Gastroesophageal sphincter (tissue), 4 donors: ENCODE data around the gene CNGA4. TPM values are rescaled to one million over a fixed set of nuclear protein-coding genes. Genes with fewer than 3 reads are reported as not detected.

Experiments used
- ATAC-seq: fragments of 150-250 bp; one replicate; pipeline ENCODE4 v1.9.1; 2016; ENCODE audit warnings: mild to moderate bottlenecking, moderate library complexity
- H3K27ac ChIP-seq, 4 donors: fragments of 200-600 bp; sonication (generic) in 3 of 4; 1 replicate in 3 of 4; 2 replicates in 1 of 4; pipeline ENCODE4 v1.5.1; 2016 to 2019
- H3K27me3 ChIP-seq: fragments of 200-600 bp; sonication (generic); one replicate; pipeline ENCODE4 v1.5.1; 2019
- H3K36me3 ChIP-seq, 2 donors: fragments of 200-600 bp; sonication (generic); one replicate each; pipeline ENCODE4 v1.5.1; 2019; ENCODE audit warnings: control low read depth in 1 of 2
- H3K4me1 ChIP-seq, 3 donors: fragments of 200-600 bp; sonication (generic); 1 replicate in 2 of 3; 2 replicates in 1 of 3; pipeline ENCODE4 v1.5.1; 2016 to 2019; ENCODE audit warnings: control low read depth in 2 of 3
- H3K4me3 ChIP-seq, 2 donors: fragments of 200-600 bp; sonication (generic); one replicate each; pipeline ENCODE4 v1.5.1; 2019; ENCODE audit warnings: mild to moderate bottlenecking in 1 of 2, moderate library complexity in 1 of 2
- H3K9me3 ChIP-seq, 3 donors: fragments of 200-600 bp; sonication (generic); one replicate each; pipeline ENCODE4 v1.5.1; 2017 to 2019; ENCODE audit warnings: control low read depth in 2 of 3
- CTCF ChIP-seq, 4 experiments: fragments of 200-600 bp in 2 of 4; fragments of 450-650 bp in 2 of 4; sonication (generic) in 1 of 4; IDR thresholded peaks; one replicate each; pipeline ENCODE4 v1.5.1; 2017 to 2019; ENCODE audit warnings: antibody characterized with exemption in 4 of 4, mild to moderate bottlenecking in 2 of 4, moderate library complexity in 2 of 4
- EP300 ChIP-seq: sonication (generic); formaldehyde crosslinking; IDR thresholded peaks from one replicate; pipeline ENCODE4 v1.6.1; 2017; ENCODE audit warnings: antibody characterized with exemption, mild to moderate bottlenecking
- POLR2A ChIP-seq, 2 donors: fragments of 450-650 bp; IDR thresholded peaks; one replicate each; pipeline ENCODE4 v1.6.1; 2017; ENCODE audit warnings: antibody characterized with exemption in 2 of 2, mild to moderate bottlenecking in 2 of 2, moderate library complexity in 1 of 2
- POLR2AphosphoS5 ChIP-seq: sonication (generic); formaldehyde crosslinking; IDR thresholded peaks from one replicate; pipeline ENCODE4 v1.6.1; 2017; ENCODE audit warnings: antibody characterized with exemption
- WGBS, 2 donors: methylation state at CpG; one replicate each; pipeline ENCODE4 v1.1.5; 2018; ENCODE audit warnings: low coverage in 1 of 2; 5-methylcytosine and 5-hydroxymethylcytosine counted together
- total RNA-seq, 4 donors: library from RNA; depleted of rRNA; stranded (reverse); fragments of >200 nt; gene quantifications; one replicate each; pipeline ENCODE4 v1.1.0, GENCODE V29; 2016

The CNGA4 gene
- total RNA-seq, 4 donors from 2014 or later = 0.73 TPM; not detected in 3

GRCh38 chr11:6199174-6199810 lies 39.6 kb upstream of the CNGA4 start, which contains the start of gene OR52W1:
OR52W1 (plus strand) TSS chr11:6199224; CDS start chr11:6199224, 0 bp downstream.
- no peak for TF ChIP-seq EP300
- TF ChIP-seq POLR2AphosphoS5 = no peak
- TF ChIP-seq POLR2A (IDR thresholded peaks at IDR 0.05) = no peak
- no peak for TF ChIP-seq CTCF (IDR thresholded peaks at IDR 0.05)
- Histone ChIP-seq H3K27me3 (no peaks in the 10 kb centered on the region), H3K36me3 (no peaks in the 10 kb centered on the region), H3K27ac (no peak within 1 kb of the TSS), H3K9me3 (no peaks in the 10 kb centered on the region), H3K4me3 (no peak within 1 kb of the TSS), H3K4me1 (no peaks in the 10 kb centered on the region)
- WGBS, 2 donors = 100% methylated on average over 1 of the region's 5 CpGs; no CpG with 5 or more reads in 1 of the 2 donors
- no peak for ATAC-seq

DNA sequence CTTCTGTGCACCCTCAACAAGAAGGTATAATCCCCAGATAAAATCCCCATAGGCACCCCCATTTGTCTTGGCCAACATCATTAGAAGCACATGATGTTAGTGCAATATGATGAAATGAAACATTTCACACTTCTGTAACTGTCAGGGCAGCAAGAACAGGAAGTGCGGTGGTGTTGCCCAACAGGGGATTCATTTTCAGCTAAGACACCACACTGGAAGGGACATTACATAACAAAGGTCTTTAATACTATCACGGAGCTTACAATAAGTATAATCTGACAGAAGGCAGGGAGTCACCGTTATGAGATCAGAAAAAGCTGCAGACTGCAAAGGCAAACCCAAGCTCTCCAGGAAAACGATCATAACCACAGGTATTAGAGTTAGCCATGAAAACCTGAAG lies 37.9 kb upstream of the CNGA4 start:
- TF ChIP-seq CTCF (IDR thresholded peaks at IDR 0.05) (no peak), EP300 (no peak), POLR2A (IDR thresholded peaks at IDR 0.05) (no peak), POLR2AphosphoS5 (no peak)
- no peaks in the 10 kb centered on the region for H3K4me1 ChIP-seq
- H3K4me3 ChIP-seq = no peak overlapping the region
- WGBS, 2 donors = 58 to 84% methylated on average over 3 to 4 of the region's 4 CpGs
- H3K9me3 ChIP-seq = no peaks in the 10 kb centered on the region
- H3K27me3 ChIP-seq = no peaks in the 10 kb centered on the region
- ATAC-seq = peak; percentile 40
- H3K36me3 ChIP-seq = peaks cover 0 to 13% of the 10 kb centered on the region in 2 donors
- no peak overlapping the region for H3K27ac ChIP-seq

DNA sequence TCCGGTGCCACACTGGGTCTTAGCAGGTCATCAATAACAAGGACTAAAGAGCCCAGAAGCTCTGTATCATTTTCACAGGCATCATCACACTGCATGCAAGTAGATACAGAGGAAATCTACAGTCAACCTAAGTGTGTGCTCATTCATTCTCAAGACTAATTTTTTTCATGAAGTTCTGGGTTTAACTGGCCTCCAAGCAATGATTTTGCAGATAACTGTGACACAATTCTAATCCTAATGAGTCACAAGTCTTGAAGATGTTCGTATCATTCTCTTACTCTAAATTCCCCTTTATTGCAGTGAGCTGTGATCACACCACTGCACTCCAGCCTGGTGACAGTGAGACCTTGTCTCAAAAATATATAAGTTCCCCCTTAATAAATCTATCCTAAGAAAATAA lies 37.4 kb upstream of the CNGA4 start:
- no peak for ATAC-seq
- H3K9me3 ChIP-seq = no peaks in the 10 kb centered on the region
- peaks cover 0 to 18% of the 10 kb centered on the region in 2 donors for H3K36me3 ChIP-seq
- WGBS, 2 donors = 69 to 90% methylated on average over 1 to 2 of the region's 2 CpGs
- H3K4me1 ChIP-seq = no peaks in the 10 kb centered on the region
- H3K27me3 ChIP-seq = no peaks in the 10 kb centered on the region
- no peak overlapping the region for H3K4me3 ChIP-seq
- H3K27ac ChIP-seq = no peak overlapping the region
- TF ChIP-seq CTCF (IDR thresholded peaks at IDR 0.05) (no peak), POLR2AphosphoS5 (no peak), EP300 (no peak), POLR2A (IDR thresholded peaks at IDR 0.05) (no peak)

DNA sequence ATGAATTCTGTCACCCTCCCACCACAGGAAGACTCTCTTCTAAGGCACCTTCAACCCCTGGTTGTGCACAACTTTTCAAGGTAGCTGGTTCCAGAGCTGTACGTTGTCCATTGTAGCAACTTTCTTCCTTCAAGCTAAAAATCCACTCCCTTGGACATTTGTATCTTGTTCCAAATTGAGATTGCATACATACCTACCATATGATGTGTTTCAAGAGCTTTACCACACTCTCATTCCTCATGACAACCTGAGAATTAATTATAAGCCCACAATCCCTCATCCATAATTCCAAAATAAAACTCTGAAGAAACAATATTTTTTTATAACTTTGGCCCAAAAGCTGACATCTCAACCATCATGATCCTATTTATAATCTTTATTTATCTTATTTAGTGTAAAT lies 36.8 kb upstream of the CNGA4 start:
- Histone ChIP-seq H3K27ac (no peak overlapping the region), H3K36me3 (peaks cover 0 to 23% of the 10 kb centered on the region in 2 donors), H3K9me3 (no peaks in the 10 kb centered on the region), H3K4me3 (no peak overlapping the region), H3K4me1 (no peaks in the 10 kb centered on the region), H3K27me3 (no peaks in the 10 kb centered on the region)
- TF ChIP-seq POLR2A (IDR thresholded peaks at IDR 0.05) = no peak
- TF ChIP-seq POLR2AphosphoS5 = no peak
- no peak for TF ChIP-seq EP300
- TF ChIP-seq CTCF (IDR thresholded peaks at IDR 0.05) = no peak
- 64 to 71% methylated on average over 1 of the region's 1 CpG for WGBS, 2 donors
- no peak for ATAC-seq

- no peaks in the 10 kb centered on the region for H3K4me1 ChIP-seq
- TF ChIP-seq CTCF (IDR thresholded peaks at IDR 0.05) (no peak), POLR2A (IDR thresholded peaks at IDR 0.05) (no peak), EP300 (no peak), POLR2AphosphoS5 (no peak)
- ATAC-seq = no peak
- 49 to 76% methylated on average over 2 to 3 of the region's 3 CpGs for WGBS, 2 donors
- no peaks in the 10 kb centered on the region for H3K9me3 ChIP-seq
- peaks cover 0 to 36% of the 10 kb centered on the region in 2 donors for H3K36me3 ChIP-seq
- H3K27ac ChIP-seq = no peak overlapping the region
- H3K27me3 ChIP-seq = no peaks in the 10 kb centered on the region
- H3K4me3 ChIP-seq = no peak overlapping the region
Measured at GRCh38 chr11:6203327-6203726, 35.6 kb upstream of the CNGA4 start.
